ENCODE measurements around the gene NUTF2. TPM values are rescaled to one million over a fixed set of nuclear protein-coding genes. Genes with fewer than 3 reads are reported as not detected.

Gene NUTF2
- total RNA-seq, 4 donors from 2014 or later: 55.5 to 82.5 (median 69.1) TPM

DNA sequence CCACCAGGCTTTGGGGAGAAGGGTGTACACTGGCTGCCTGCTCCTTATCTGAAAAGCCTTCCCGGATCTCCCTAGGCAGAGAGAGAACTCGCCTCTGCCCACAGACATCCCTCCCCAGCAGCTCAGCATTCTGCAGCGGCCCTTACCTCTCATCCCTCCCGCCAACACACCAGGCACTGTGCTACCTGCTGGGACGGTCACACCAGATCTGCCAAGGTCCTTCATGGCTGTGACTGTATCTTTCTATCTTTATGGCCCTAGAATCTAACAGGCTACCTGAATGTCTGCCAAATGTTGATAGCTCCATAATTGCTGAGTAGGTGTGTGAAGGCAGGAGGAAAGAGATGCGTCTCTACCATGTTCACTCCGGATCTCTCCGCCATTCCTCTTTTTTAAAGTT lies 32.2 kb upstream of the NUTF2 start:
- H3K36me3 ChIP-seq: no peaks in the 10 kb centered on the region
- TF ChIP-seq, protein P1, sequence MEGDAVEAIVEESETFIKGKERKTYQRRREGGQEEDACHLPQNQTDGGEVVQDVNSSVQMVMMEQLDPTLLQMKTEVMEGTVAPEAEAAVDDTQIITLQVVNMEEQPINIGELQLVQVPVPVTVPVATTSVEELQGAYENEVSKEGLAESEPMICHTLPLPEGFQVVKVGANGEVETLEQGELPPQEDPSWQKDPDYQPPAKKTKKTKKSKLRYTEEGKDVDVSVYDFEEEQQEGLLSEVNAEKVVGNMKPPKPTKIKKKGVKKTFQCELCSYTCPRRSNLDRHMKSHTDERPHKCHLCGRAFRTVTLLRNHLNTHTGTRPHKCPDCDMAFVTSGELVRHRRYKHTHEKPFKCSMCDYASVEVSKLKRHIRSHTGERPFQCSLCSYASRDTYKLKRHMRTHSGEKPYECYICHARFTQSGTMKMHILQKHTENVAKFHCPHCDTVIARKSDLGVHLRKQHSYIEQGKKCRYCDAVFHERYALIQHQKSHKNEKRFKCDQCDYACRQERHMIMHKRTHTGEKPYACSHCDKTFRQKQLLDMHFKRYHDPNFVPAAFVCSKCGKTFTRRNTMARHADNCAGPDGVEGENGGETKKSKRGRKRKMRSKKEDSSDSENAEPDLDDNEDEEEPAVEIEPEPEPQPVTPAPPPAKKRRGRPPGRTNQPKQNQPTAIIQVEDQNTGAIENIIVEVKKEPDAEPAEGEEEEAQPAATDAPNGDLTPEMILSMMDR (IDR thresholded peaks at IDR 0.05): no peak
- TF ChIP-seq POLR2A (IDR thresholded peaks at IDR 0.05): no peak
- H3K9me3 ChIP-seq: no peaks in the 10 kb centered on the region
- H3K27ac ChIP-seq: no peak overlapping the region
- H3K4me3 ChIP-seq: no peak overlapping the region
- no peaks in the 10 kb centered on the region for H3K27me3 ChIP-seq
- DNase-seq: peak in 2 of 3 donors; percentile 58 to 67
- peaks cover 0 to 5% (median 0%) of the 10 kb centered on the region in 4 donors for H3K4me1 ChIP-seq

DNA sequence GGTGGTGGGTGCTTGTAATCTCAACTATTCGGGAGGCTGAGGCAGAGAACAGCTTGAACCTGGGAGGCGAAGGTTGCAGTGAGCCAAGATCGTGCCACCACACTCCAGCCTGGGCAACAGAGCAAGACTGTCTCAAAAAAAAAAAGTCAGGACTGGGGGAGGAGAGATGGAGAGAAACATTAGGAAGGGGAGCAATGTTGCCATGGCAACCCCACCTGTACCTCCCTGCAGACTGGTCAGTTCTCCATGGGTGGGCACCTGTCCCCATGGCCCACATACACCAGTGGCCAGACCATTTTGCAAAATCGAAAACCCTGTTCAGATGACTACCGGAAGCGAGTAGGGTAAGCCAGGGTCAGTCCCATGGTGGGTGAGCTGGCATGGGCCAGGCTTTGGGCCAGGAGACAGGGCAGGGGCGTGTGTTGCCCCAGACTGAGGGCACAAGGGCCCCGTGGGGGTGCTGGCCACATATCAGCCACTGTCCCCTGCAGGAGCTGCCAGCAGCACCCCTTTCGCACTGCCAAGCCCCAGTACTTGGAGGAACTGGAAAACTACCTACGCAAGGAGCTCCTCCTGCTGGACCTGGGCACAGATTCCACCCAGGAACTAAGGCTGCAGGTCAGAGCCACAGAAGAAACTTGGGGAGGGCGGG lies 26.0 kb upstream of the NUTF2 start:
- Histone ChIP-seq H3K9me3 (no peaks in the 10 kb centered on the region), H3K27ac (no peak overlapping the region), H3K4me1 (no peaks in the 10 kb centered on the region), H3K4me3 (no peak overlapping the region), H3K36me3 (no peaks in the 10 kb centered on the region), H3K27me3 (no peaks in the 10 kb centered on the region)
- TF ChIP-seq POLR2A (IDR thresholded peaks at IDR 0.05): no peak
- TF ChIP-seq, protein P1 (IDR thresholded peaks at IDR 0.05): no peak
- DNase-seq: no peak

DNA sequence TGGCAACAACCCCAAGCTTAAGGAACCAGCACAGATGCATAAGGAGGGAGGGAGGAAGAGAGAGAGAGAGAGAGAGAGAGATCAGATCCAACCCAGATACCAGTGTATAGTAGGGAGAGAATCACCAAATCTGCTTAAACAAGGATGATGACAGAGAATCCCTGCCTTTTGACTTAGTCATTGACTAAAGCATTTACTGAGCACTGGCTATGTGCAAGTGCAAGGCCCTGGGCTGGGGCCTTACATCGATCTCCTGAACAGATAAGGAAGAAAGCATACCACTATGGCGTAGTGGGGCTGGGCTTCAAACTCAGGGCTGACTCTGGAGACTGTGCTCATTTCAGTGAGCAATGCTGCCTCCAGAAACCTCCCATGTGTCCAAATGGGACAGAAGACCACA lies 24.2 kb upstream of the NUTF2 start:
- peaks cover 0 to 6% (median 0%) of the 10 kb centered on the region in 3 donors for H3K36me3 ChIP-seq
- no peak for DNase-seq

DNA sequence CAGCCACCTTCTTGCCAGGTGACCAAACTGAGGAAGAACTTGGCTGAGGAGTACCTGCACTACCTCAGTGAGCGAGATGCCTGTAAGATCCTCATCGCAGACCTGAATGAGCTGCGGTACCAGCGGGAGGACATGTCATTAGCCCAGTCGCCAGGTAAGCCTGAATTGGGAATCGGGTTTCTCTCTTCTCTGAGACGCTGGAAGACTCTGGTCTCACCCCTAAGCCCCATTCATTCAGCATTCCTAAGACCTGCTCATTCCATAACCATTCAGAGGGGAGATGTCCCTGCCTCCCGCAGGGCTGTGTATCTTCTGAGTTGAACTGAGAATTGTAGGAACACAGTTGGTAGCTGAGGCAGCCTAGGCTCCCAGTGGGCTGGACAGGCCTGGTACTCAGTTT lies 21.6 kb upstream of the NUTF2 start:
- H3K4me3 ChIP-seq: no peak overlapping the region
- H3K4me1 ChIP-seq: no peaks in the 10 kb centered on the region
- DNase-seq: no peak
- H3K9me3 ChIP-seq: no peaks in the 10 kb centered on the region
- TF ChIP-seq, protein P1 (IDR thresholded peaks at IDR 0.05): no peak
- TF ChIP-seq POLR2A (IDR thresholded peaks at IDR 0.05): no peak
- H3K27ac ChIP-seq: no peak overlapping the region
- no peaks in the 10 kb centered on the region for H3K27me3 ChIP-seq
- peaks cover 0 to 22% (median 0%) of the 10 kb centered on the region in 3 donors for H3K36me3 ChIP-seq

More for the DNA sequence above, 24.2 kb upstream of the NUTF2 start:
- Histone ChIP-seq H3K9me3 (no peaks in the 10 kb centered on the region), H3K27ac (no peak overlapping the region), H3K4me1 (no peaks in the 10 kb centered on the region), H3K27me3 (no peaks in the 10 kb centered on the region), H3K4me3 (no peak overlapping the region)
- TF ChIP-seq, protein P1 (IDR thresholded peaks at IDR 0.05): no peak
- no peak for TF ChIP-seq POLR2A (IDR thresholded peaks at IDR 0.05)

DNA sequence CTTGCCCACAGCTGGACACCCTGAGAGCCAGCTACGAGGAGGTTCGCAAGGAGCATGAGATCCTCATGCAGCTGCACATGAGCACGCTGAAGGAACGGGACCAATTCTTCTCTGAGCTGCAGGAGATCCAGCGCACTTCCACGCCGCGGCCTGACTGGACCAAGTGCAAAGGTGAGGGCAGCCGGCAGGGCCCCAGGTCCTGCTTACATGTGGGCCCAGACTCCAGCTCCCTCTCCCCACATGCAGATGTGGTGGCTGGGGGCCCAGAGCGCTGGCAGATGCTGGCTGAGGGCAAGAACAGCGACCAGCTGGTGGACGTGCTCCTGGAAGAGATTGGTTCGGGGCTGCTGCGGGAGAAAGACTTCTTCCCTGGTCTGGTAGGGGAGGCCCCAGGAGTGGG lies 20.8 kb upstream of the NUTF2 start:
- no peaks in the 10 kb centered on the region for H3K27me3 ChIP-seq
- TF ChIP-seq POLR2A (IDR thresholded peaks at IDR 0.05): no peak
- TF ChIP-seq, protein P1 (IDR thresholded peaks at IDR 0.05): no peak

More for the DNA sequence above, 20.8 kb upstream of the NUTF2 start:
- no peak for DNase-seq
- peaks cover 0 to 30% (median 0%) of the 10 kb centered on the region in 3 donors for H3K36me3 ChIP-seq
- no peaks in the 10 kb centered on the region for H3K9me3 ChIP-seq
- H3K4me3 ChIP-seq: no peak overlapping the region
- no peaks in the 10 kb centered on the region for H3K4me1 ChIP-seq
- H3K27ac ChIP-seq: no peak overlapping the region

All from Peyer's patch (tissue), 4 donors.